HG02571 (cell line): ENCODE data around the gene CLCA2.

Experiments used
- ATAC-seq: cut with Tn5 transposase; IDR thresholded peaks from one replicate; pipeline ENCODE4 v1.9.1; 2021; ENCODE audit warnings: mild to moderate bottlenecking, moderate library complexity; ENCODE audit not compliant: unreplicated experiment

CLCA2 gene

DNA sequence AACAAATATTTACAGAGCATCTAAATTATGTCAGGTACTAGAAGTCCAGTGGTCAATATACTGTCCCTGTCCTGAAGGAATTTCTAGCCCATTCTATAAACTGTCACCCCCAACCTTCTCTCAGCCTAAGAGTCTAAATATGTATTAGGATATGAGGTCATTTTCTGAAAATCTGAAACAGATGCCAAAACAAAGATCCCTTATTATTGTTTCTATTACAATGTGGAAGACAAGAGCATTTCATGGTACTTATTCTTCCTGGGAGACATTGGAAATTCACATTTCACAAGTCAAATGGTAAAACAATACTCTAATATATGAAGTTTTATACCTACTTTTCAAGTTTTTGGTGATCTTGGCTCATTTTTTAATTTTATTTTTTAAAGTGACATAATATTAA lies 47.3 kb downstream of the CLCA2 start:
- no peak for ATAC-seq

DNA sequence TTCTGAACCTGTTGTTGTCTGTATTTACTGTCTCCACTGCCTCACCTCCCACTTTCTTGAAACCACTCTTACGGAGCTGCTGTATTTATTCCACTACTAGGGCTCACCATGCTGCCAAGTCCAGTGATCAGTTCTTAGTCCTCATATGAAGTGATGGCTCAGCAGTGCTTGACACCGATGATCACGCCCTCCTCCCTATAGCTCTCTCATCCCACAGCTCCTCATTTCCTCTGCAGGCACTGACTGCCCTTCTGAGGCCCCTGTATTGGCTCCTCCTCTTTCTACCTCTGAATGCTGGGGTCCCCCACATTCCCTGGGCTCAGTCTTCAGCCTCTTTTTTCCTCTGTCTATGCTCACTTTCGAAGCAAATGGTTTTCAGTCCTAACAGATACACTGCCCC lies 48.2 kb downstream of the CLCA2 start:
- ATAC-seq = no peak

DNA sequence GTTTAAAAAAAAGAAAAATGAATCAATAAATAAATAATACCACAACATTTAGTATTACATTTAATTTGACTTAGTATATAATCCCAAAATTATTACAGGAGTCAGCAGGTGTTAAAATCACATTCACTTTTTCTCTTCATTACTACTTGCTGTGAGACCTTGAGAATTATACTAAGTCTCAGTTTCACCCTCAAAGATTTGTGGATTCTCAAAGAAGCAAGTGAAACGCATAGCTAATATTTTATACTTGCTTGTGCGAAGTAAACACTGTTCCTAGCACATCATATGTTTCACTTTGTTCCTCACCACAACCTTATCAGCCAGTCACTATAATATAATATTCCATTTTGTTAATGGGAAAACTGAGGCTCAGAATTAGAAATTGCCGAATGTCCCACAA lies 48.8 kb downstream of the CLCA2 start:
- ATAC-seq = no peak

DNA sequence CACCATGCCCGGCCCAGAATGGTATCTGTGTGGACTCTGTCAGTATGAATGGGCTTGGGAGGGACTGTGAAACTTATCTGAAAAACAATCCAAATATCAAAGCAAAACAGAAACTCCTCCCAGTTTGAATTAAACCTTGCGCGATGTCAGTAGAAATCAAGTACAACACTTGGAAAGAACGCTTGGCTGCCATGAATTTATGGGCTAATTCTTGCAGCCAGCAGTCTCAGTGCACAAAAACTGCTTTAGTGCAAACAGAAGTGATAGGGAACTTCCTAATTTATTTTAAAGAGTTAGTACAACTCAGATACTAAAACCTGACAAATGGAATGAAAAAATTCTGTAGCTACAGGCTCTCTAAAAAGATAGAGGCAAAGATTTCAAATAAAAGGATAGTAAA lies 53.3 kb downstream of the CLCA2 start:
- ATAC-seq = no peak

GRCh38 chr1:86477682-86478081 lies 53.7 kb downstream of the CLCA2 start:
- no peak for ATAC-seq

- no peak for ATAC-seq
These were observed 54.6 kb downstream of the CLCA2 start for GRCh38 chr1:86478416-86479156.

- ATAC-seq = no peak
These were observed 58.0 kb downstream of the CLCA2 start for GRCh38 chr1:86481966-86482365.

DNA sequence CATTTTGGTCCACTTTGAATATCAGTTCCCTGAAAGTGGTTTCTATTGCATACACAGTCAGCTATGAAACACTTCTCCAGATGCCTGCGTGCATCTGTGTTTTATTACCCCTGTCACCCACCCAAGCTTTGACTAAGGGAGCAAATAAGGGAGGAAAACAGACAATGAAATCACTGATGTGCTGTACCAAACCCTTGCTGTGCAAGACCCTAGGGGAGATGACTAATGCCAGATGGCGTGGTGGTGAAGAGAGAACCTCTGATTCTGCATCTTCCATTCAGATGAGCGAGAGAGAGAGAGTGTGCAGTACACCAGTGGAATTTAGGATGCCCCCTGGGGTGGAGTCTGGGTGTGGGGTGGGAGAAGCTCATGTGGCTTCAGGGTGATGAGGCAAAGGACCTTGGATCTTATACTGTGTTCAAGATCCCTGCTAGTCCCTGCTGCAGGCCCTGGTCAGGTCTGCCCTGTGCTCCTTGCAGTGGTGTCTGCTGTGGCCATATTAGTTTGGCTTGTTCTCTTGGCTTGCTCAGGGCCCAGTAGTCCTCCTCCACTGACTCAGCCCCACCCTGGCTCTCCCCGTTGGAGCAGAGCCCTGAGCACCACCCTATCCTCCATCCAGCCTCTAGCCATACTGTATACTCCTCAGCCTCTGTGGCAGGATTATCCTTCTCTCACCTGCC lies 63.3 kb downstream of the CLCA2 start:
- ATAC-seq = no peak

DNA sequence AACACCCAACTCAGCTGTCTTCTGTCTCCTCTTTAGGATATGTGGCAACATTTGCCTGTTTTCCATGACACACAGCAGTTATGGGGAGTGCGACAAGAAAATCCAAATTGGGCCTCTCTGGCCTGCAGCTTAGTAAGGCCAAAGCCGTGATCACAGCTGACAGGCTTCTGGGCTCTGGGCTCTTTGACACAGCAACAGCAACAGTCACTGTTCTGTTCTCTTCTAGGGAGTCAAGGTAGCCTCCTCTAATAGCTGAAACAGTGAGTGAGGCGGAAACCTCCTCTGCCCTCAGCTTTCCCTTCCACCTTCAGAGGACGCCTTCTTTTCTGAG lies 63.8 kb downstream of the CLCA2 start:
- no peak for ATAC-seq

DNA sequence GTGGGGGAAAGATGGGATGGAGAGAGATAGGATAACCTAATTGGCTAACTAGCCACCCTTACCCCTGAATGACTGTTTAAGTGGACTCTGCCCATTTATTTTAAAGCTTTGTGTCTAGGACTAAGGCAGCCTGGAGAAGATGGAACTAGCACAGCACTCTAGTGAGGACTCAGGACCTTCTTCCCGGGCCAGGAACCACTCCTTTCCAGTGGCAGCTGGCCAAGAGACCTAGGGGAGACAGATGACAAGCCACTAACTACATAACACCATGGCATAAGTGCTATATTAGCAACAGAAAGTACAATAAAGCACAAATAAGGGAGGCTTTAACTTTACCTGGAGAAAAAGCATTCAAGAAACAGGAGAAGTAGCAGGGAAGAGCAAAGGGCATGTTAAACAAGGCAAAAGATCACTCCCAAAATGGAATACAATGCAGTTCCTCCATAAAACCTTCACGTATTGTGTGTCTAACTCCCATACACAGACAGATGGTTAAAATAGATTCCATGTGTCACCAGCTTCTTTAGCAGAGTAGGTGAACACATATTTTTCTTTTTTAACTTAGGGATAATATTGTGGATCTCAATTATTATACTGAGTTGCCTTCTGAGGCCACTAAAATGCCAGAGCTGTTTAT lies 65.4 kb downstream of the CLCA2 start:
- no peak for ATAC-seq

- ATAC-seq = no peak
These were observed 67.4 kb downstream of the CLCA2 start for GRCh38 chr1:86491171-86491950.

GRCh38 chr1:86498281-86498680 lies 74.3 kb downstream of the CLCA2 start:
- ATAC-seq = no peak

DNA sequence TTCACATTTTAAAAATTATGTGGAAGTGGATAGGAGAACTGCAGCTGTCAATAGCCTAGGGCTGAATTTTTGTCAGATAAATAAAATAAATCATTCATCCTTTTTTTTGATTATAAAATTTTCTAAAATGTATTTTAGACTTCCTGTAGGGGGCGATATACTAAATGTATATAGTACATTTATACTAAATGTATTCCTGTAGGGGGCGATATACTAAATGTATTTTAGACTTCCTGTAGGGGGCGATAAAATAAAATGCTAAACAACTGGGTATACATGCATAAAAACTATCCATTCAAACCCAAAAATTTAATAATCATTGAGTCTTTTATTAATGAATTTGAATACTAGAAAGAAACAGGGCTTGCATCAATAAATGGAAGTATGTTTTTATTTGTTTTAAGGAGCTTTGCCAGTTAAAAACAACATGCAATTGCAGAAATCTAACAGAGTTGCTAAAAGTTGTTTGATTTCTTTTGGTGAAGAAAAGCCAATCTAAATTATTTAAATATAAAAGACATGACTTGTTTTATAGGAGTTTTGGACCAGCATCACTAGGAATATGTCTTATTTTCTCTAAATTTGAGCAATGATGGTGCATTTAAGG lies 76.1 kb downstream of the CLCA2 start:
- no peak for ATAC-seq

DNA sequence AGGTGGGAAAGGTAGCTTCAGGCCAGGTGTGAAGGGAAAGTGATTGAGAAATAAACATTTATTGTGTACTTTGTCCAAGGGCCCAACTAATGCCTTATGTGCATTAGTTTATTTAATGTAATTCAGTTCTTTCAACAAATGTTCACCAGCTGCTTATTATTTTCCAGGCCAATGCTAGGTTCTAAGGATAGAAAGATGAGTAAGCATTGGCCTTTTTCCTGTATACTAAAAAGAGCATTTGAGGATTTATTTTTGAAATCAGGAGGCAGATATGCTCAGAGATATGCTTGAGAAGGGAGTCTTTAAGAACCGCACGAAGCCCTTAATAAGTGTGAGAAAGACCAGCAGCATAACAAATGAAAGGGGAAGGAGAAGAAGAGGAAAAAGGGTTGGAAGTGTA lies 76.7 kb downstream of the CLCA2 start:
- no peak for ATAC-seq

GRCh38 chr1:86502125-86502646 lies 78.2 kb downstream of the CLCA2 start:
- ATAC-seq = peak; percentile 68

DNA sequence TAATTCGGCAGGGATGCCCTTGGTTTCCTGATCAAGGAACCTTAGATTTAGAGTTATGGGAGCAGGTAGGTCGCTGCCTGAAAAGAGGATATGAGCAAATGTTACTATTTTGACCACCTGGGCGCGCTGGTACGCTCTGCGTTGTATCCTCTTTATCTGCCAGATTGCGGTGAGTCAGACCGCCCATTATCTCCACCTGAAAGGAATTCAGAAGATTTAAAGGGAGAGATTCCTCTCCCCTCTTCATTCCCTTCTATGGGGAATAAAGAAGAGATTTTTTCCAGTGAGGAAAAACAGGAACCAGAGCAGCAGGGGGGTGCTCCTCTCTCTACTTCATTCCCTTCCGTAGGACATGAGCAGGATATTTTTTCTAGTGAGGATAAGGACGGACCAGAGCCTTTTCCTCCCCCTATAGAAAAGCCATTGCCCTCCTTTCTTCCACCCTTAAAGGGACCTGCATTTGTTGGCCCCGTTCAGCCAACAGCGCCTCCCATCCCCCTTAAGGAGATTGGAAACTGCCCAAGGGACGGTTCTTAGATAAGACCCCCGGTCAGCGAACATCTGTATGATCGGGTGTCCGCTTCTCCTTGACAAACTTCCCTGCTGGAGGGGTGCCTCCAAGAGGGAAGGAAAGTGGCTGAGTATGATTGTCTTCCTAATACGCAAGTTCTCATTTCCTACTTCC lies 78.9 kb downstream of the CLCA2 start:
- no peak for ATAC-seq

DNA sequence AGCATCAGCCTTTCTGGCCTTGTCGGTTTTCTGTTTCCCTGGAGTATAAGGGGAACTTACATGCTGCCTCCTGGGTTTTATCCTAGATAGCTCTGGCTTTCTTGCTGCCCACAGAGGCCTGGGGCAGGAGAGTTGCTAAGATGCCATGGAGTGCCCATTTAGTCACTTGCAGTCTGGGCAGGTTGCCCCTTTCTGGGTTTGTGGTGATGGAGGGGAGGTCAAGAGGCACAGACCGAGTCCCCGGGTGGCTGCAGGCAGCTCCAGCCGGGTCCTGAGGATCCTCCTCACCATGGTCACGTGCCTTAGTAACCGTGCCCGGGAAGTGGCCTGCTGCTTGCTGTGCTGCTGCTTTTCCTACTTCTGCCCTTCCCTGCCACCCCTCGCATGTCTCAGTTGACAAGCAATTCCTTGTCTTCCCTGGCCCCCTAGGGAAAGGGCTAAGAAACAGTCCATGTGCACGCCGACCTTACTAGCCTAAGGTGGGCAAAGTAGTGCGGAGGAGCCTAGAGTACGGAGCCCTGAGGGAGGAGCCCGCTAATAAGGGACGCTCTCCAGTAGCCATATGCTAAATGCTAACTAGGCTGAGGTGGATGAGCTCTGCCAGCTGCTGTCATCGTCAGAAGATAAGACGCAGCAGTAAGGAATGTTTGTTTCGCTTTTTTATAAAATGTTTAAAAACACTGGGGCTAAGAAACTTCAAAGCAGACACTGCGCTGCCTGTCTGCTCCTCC lies 79.6 kb downstream of the CLCA2 start:
- no peak for ATAC-seq

- no peak for ATAC-seq
These were observed 80.1 kb downstream of the CLCA2 start for GRCh38 chr1:86504137-86504479.

DNA sequence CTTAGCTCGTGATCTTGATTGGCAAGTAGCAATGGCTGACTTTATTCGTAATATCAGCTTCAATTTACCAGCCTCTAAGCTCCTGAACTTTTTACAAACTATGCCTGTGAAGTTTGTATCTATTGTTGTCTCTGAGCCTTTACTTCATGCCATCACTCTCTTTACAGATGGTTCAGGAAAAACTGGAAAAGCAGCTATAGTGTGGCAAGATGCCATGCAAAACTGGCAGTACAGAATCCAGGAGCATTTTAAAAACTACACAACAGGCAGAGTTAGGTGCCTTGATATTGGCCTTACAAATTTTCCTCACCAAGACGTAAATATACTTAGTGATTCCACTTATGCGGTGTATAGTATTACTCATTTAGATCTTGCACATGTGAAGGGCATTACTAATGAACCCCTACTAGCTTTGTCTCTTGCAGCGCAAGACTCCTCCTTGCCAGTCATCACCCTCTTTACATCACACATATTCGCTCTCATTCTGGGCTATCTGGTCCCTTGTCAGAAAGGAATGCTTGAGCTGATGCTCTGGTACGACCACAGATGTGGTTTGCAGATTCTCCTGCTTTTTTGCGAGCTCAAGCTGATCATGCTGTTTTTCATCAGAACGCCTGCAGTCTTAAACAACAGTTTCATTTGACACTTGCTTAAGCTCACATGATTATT lies 81.1 kb downstream of the CLCA2 start:
- no peak for ATAC-seq
